K562 (cell line): ENCODE results near the gene PHF12. TPM values are rescaled to one million over a fixed set of nuclear protein-coding genes. Genes with fewer than 3 reads are reported as not detected.

Experiments
- E2F8 ChIP-seq: fragments of 450-650 bp; IDR thresholded peaks from 2 replicates; pipeline ENCODE4 v1.7.1; 2018; ENCODE audit warnings: mild to moderate bottlenecking, low read depth; ENCODE audit not compliant: partially characterized antibody
- ETS1 ChIP-seq: conservative IDR thresholded peaks from 2 replicates; pipeline ENCODE4 v1.6.1; 2011; ENCODE audit warnings: low read depth, mild to moderate bottlenecking, low read length; ENCODE audit not compliant: control insufficient read depth
- FOXA3 ChIP-seq, 2 experiments: fragments of 450-650 bp in 1 of 2; sonication (generic) in 1 of 2; formaldehyde crosslinking; IDR thresholded peaks in 1 of 2; conservative IDR thresholded peaks in 1 of 2; 2 replicates each; pipeline versions ENCODE4 v1.4.0 to v1.8.0; 2020 to 2022; ENCODE audit warnings: mild to moderate bottlenecking in 2 of 2, missing genetic modification reagents in 1 of 2
- GABPA ChIP-seq: fragments of 200-800 bp; sonication (Bioruptor generic); conservative IDR thresholded peaks from 2 replicates; pipeline ENCODE4 v1.6.1; 2016; ENCODE audit warnings: low read depth, missing genetic modification characterization, missing compliant biosample characterization
- HDAC6 ChIP-seq: IDR thresholded peaks from 2 replicates; pipeline ENCODE4 v1.6.1; 2012; ENCODE audit warnings: low read depth, mild to moderate bottlenecking, control low read depth, inconsistent platforms, low read length, moderate library complexity
- ILK ChIP-seq: fragments of 450-650 bp; IDR thresholded peaks from 2 replicates; pipeline ENCODE4 v1.6.1; 2016; ENCODE audit warnings: missing genetic modification characterization, low read depth, mild to moderate bottlenecking, missing compliant biosample characterization, moderate library complexity, borderline replicate concordance
- KLF16 ChIP-seq: IDR thresholded peaks from 2 replicates; pipeline ENCODE4 v1.6.1; 2016; ENCODE audit warnings: antibody characterized with exemption
- MBD2 ChIP-seq: sonication (generic); IDR thresholded peaks from 2 replicates; pipeline ENCODE4 v1.6.1; 2016; ENCODE audit warnings: low read depth, borderline replicate concordance
- MLX ChIP-seq, 2 experiments: fragments of 450-650 bp in 1 of 2; sonication (generic) in 1 of 2; formaldehyde crosslinking; conservative IDR thresholded peaks; 2 replicates each; pipeline versions ENCODE4 v1.4.0 to v1.8.1; 2020 to 2022; ENCODE audit warnings: mild to moderate bottlenecking in 1 of 2, missing genetic modification reagents in 1 of 2
- MXD1 ChIP-seq: fragments of 250-450 bp; sonication (Bioruptor Pico); IDR thresholded peaks from 2 replicates; pipeline ENCODE4 v1.8.0; 2021; ENCODE audit warnings: borderline replicate concordance, mild to moderate bottlenecking, moderate library complexity; ENCODE audit not compliant: poor library complexity, severe bottlenecking
- NKRF ChIP-seq: fragments of 450-650 bp; IDR thresholded peaks from 2 replicates; pipeline ENCODE4 v1.6.1; 2016; ENCODE audit warnings: borderline replicate concordance
- NR2C1 ChIP-seq, 2 experiments: fragments of 450-650 bp; IDR thresholded peaks; 2 replicates each; pipeline ENCODE4 v1.6.1; 2017; ENCODE audit warnings: mild to moderate bottlenecking in 2 of 2, antibody characterized with exemption in 1 of 2, inconsistent platforms in 1 of 2, missing compliant biosample characterization in 1 of 2, missing genetic modification characterization in 1 of 2
- SREBF2 ChIP-seq: sonication (generic); formaldehyde crosslinking; IDR thresholded peaks from 2 replicates; pipeline ENCODE4 v1.4.0; 2020; ENCODE audit warnings: mild to moderate bottlenecking, missing genetic modification reagents
- SRSF1 ChIP-seq: fragments of 200-400 bp; formaldehyde crosslinking; IDR thresholded peaks from 2 replicates; pipeline ENCODE4 v1.6.1; 2017; ENCODE audit warnings: mild to moderate bottlenecking, low read depth, low read length, moderate library complexity
- SUPT5H ChIP-seq: fragments of 450-650 bp; IDR thresholded peaks from 2 replicates; pipeline ENCODE4 v1.6.1; 2016
- TOE1 ChIP-seq, 2 experiments: fragments of 450-650 bp in 1 of 2; sonication (generic) in 1 of 2; formaldehyde crosslinking in 1 of 2; IDR thresholded peaks; 2 replicates each; pipeline versions ENCODE4 v1.7.1 to v1.8.0; 2016 to 2022; ENCODE audit warnings: borderline replicate concordance in 2 of 2, mild to moderate bottlenecking in 2 of 2, antibody characterized with exemption in 1 of 2, inconsistent platforms in 1 of 2, low read depth in 1 of 2, missing genetic modification reagents in 1 of 2, moderate library complexity in 1 of 2
- ZNF224 ChIP-seq: sonication (generic); formaldehyde crosslinking; IDR thresholded peaks from 2 replicates; pipeline ENCODE4 v1.8.0; 2022; ENCODE audit warnings: mild to moderate bottlenecking, missing genetic modification reagents
- ZNF589 ChIP-seq: fragments of 200-800 bp; sonication (Bioruptor generic); IDR thresholded peaks from 2 replicates; pipeline ENCODE4 v1.6.1; 2016; ENCODE audit warnings: low read depth, missing genetic modification characterization, missing compliant biosample characterization
- polyA plus RNA-seq, 8 experiments: library from polyadenylated mRNA; depleted of rRNA in 4 of 8; stranded (reverse) in 5 of 8; unstranded in 3 of 8; fragments of >200 nt; fragmentation: Nextera tagmentation in 2 of 8; fragmentation: Illumina TruSeq in 1 of 8; extraction: Ambion mirVana in 2 of 8; extraction: Trizol in 1 of 8; gene quantifications; 2 replicates each; pipeline versions ENCODE4 v1.2.1 to v1.2.3, GENCODE V29; 2011 to 2014; ENCODE audit warnings: inconsistent platforms in 1 of 8, missing spikeins in 1 of 8
- total RNA-seq, 7 experiments: library from RNA; depleted of rRNA in 6 of 7; stranded (reverse); fragments of >200 nt in 6 of 7; fragmentation: Illumina TruSeq in 2 of 7; extraction: Trizol in 2 of 7; gene quantifications; 2 replicates each; pipeline versions ENCODE4 v1.2.1 to v1.2.3, GENCODE V29; 2011 to 2021; ENCODE audit warnings: low replicate concordance in 1 of 7

Gene PHF12
- total and polyA plus RNA-seq, 9 of the 15 experiments (the other 6 are each of a cell fraction or from before 2014, with no cell fraction given): 0.82 to 31.3 (median 13.5) TPM

- peak; percentile 1 for TF ChIP-seq MXD1 (CRISPR knock-in tag)
- no peak for TF ChIP-seq ILK (tag)
- no peak for TF ChIP-seq MBD2
- TF ChIP-seq GABPA (tag): 0 out of 2 replicates have a peak, but pooled peaks have one; percentile 15
- no peak for TF ChIP-seq ZNF589 (CRISPR knock-in tag)
- TF ChIP-seq SREBF2: no peak
- no peak for TF ChIP-seq HDAC6
- TF ChIP-seq ZNF224 (CRISPR knock-in tag): no peak
- 0 out of 2 replicates have a peak, but pooled peaks have one; percentile 31 for TF ChIP-seq SUPT5H
- no peak for TF ChIP-seq SRSF1
- TF ChIP-seq NR2C1 (IDR thresholded peaks at IDR 0.05): peak; percentile 10; the same call in 1 of the 2 replicates
- TF ChIP-seq NR2C1 (tag; IDR thresholded peaks at IDR 0.05): no peak
- TF ChIP-seq MLX (CRISPR knock-in tag; conservative IDR thresholded peaks at IDR 0.05): no peak
- TF ChIP-seq KLF16: no peak
- TF ChIP-seq FOXA3 (CRISPR knock-in tag; conservative IDR thresholded peaks at IDR 0.05 in 1 of 2, IDR thresholded peaks at IDR 0.05 in 1 of 2): no peak
- no peak for TF ChIP-seq ETS1
- no peak for TF ChIP-seq E2F8
- no peak for TF ChIP-seq NKRF
- TF ChIP-seq TOE1 (IDR thresholded peaks at IDR 0.05; ENCODE audit: borderline replicate concordance): no peak; the same call in 1 of the 2 replicates
- TF ChIP-seq TOE1 (CRISPR knock-in tag; IDR thresholded peaks at IDR 0.05; ENCODE audit: borderline replicate concordance, low read depth): no peak
Measured at GRCh38 chr17:28865946-28866752, 85.2 kb downstream of the PHF12 start (continued).
